Peyer's patch (tissue), 4 donors: ENCODE measurements around the gene DNMT3A.

Experiments
- CTCF ChIP-seq, 6 experiments: fragments of 450-650 bp in 4 of 6; fragments of 200-600 bp in 2 of 6; sonication (generic) in 1 of 6; IDR thresholded peaks; one replicate each; pipeline ENCODE4 v1.5.1; 2017 to 2019; ENCODE audit warnings: antibody characterized with exemption in 6 of 6, mild to moderate bottlenecking in 3 of 6, moderate library complexity in 1 of 6
- POLR2A ChIP-seq, 2 donors: fragments of 450-650 bp; IDR thresholded peaks; one replicate each; pipeline ENCODE4 v1.5.1; 2017; ENCODE audit warnings: antibody characterized with exemption in 2 of 2, mild to moderate bottlenecking in 2 of 2, moderate library complexity in 2 of 2

- TF ChIP-seq CTCF (IDR thresholded peaks at IDR 0.05): no peak
- TF ChIP-seq POLR2A (IDR thresholded peaks at IDR 0.05): no peak
Measured at GRCh38 chr2:25375989-25376545, 34.3 kb upstream of the DNMT3A start.
